ENCODE data around the gene KRTAP1-5. TPM values are rescaled to one million over a fixed set of nuclear protein-coding genes. Genes with fewer than 3 reads are reported as not detected.
"Not testable (repeated sequence)": the region's sequence is repeated elsewhere in the genome, so short reads cannot be mapped to it uniquely, and the experiment has no call there.

KRTAP1-5 gene
- total RNA-seq, 2 donors from 2014 or later, result not detected

- Mint-ChIP-seq H3K27ac (no peak overlapping the region), H3K36me3 (ENCODE audit: low read depth) (peaks cover 2% of the 10 kb centered on the region), H3K27me3 (peaks cover 41% of the 10 kb centered on the region), H3K4me1 (no peaks in the 10 kb centered on the region), H3K4me3 (no peak overlapping the region)
- H3K9me3 ChIP-seq (ENCODE audit: control insufficient read depth, low read length, poor library complexity, severe bottlenecking), result no peaks in the 10 kb centered on the region
- no peak for DNase-seq
- ATAC-seq, result no peak
These were observed 10.9 kb upstream of the KRTAP1-5 start for GRCh38 chr17:41037853-41038350.

GRCh38 chr17:41034346-41034935 is 7.4 kb upstream of the KRTAP1-5 start, which contains the start of gene KRTAP1-3:
KRTAP1-3 (minus strand) TSS chr17:41034874; CDS start chr17:41034821, 53 bp downstream.
- H3K4me3 Mint-ChIP-seq; H3K9me3 ChIP-seq (ENCODE audit: control insufficient read depth, low read length, poor library complexity, severe bottlenecking); H3K36me3 Mint-ChIP-seq (ENCODE audit: low read depth); H3K4me1 Mint-ChIP-seq; DNase-seq; ATAC-seq; H3K27ac Mint-ChIP-seq: not testable (repeated sequence)
- H3K27me3 Mint-ChIP-seq, result peaks cover 52% of the 10 kb centered on the region

GRCh38 chr17:41029633-41030245 is 2.7 kb upstream of the KRTAP1-5 start, which contains the start of gene KRTAP1-4:
KRTAP1-4 (minus strand) TSS chr17:41030195; CDS start chr17:41030078, 117 bp downstream.
- H3K9me3 ChIP-seq (ENCODE audit: control insufficient read depth, low read length, poor library complexity, severe bottlenecking), result no peaks in the 10 kb centered on the region
- H3K36me3 Mint-ChIP-seq (ENCODE audit: low read depth), result peaks cover 4% of the 10 kb centered on the region
- H3K27ac Mint-ChIP-seq, result no peak within 1 kb of the TSS
- H3K4me3 Mint-ChIP-seq, result no peak within 1 kb of the TSS
- DNase-seq, result no peak
- peaks cover 3% of the 10 kb centered on the region for H3K4me1 Mint-ChIP-seq
- ATAC-seq, result no peak
- peaks cover 67% of the 10 kb centered on the region for H3K27me3 Mint-ChIP-seq

- no peak overlapping the region for H3K27ac Mint-ChIP-seq
- H3K27me3 Mint-ChIP-seq, result peaks cover 62% of the 10 kb centered on the region
- H3K9me3 ChIP-seq (ENCODE audit: control insufficient read depth, low read length, poor library complexity, severe bottlenecking), result no peaks in the 10 kb centered on the region
- peaks cover 4% of the 10 kb centered on the region for H3K36me3 Mint-ChIP-seq (ENCODE audit: low read depth)
- no peak for DNase-seq
- H3K4me3 Mint-ChIP-seq, result no peak overlapping the region
- ATAC-seq, result no peak
- H3K4me1 Mint-ChIP-seq, result peaks cover 3% of the 10 kb centered on the region
These were observed 2.3 kb downstream of the KRTAP1-5 start for GRCh38 chr17:41024697-41025096.

- no peak for DNase-seq
- no peaks in the 10 kb centered on the region for H3K9me3 ChIP-seq (ENCODE audit: control insufficient read depth, low read length, poor library complexity, severe bottlenecking)
- no peak for ATAC-seq
- Mint-ChIP-seq H3K4me1 (peaks cover 2% of the 10 kb centered on the region), H3K36me3 (ENCODE audit: low read depth) (peaks cover 2% of the 10 kb centered on the region), H3K4me3 (no peak overlapping the region), H3K27me3 (peaks cover 50% of the 10 kb centered on the region), H3K27ac (no peak overlapping the region)
These were observed 6.7 kb downstream of the KRTAP1-5 start for GRCh38 chr17:41020336-41020735.

GRCh38 chr17:41019415-41019814 is 7.6 kb downstream of the KRTAP1-5 start:
- Mint-ChIP-seq H3K36me3 (ENCODE audit: low read depth) (no peaks in the 10 kb centered on the region), H3K27me3 (peaks cover 49% of the 10 kb centered on the region), H3K4me1 (no peaks in the 10 kb centered on the region), H3K4me3 (no peak overlapping the region), H3K27ac (no peak overlapping the region)
- DNase-seq (no peak), ATAC-seq (no peak)
- no peaks in the 10 kb centered on the region for H3K9me3 ChIP-seq (ENCODE audit: control insufficient read depth, low read length, poor library complexity, severe bottlenecking)

GRCh38 chr17:41018541-41018940 is 8.5 kb downstream of the KRTAP1-5 start:
- no peak overlapping the region for H3K4me3 Mint-ChIP-seq
- no peak overlapping the region for H3K27ac Mint-ChIP-seq

GRCh38 chr17:41016578-41017215 is 10.3 kb downstream of the KRTAP1-5 start:
- H3K9me3 ChIP-seq (ENCODE audit: control insufficient read depth, low read length, poor library complexity, severe bottlenecking), result no peaks in the 10 kb centered on the region
- ATAC-seq (no peak), DNase-seq (no peak)
- no peak overlapping the region for H3K27ac Mint-ChIP-seq
- H3K27me3 Mint-ChIP-seq, result peaks cover 28% of the 10 kb centered on the region
- H3K4me3 Mint-ChIP-seq, result no peak overlapping the region
- no peaks in the 10 kb centered on the region for H3K4me1 Mint-ChIP-seq
- no peaks in the 10 kb centered on the region for H3K36me3 Mint-ChIP-seq (ENCODE audit: low read depth)

More at GRCh38 chr17:41018541-41018940, 8.5 kb downstream of the KRTAP1-5 start:
- Mint-ChIP-seq H3K36me3 (ENCODE audit: low read depth) (no peaks in the 10 kb centered on the region), H3K4me1 (no peaks in the 10 kb centered on the region), H3K27me3 (peaks cover 43% of the 10 kb centered on the region)
- DNase-seq (no peak), ATAC-seq (no peak)
- no peaks in the 10 kb centered on the region for H3K9me3 ChIP-seq (ENCODE audit: control insufficient read depth, low read length, poor library complexity, severe bottlenecking)

- Mint-ChIP-seq H3K36me3 (ENCODE audit: low read depth) (no peaks in the 10 kb centered on the region), H3K4me3 (no peak overlapping the region), H3K27me3 (peaks cover 28% of the 10 kb centered on the region)
These were observed 11.6 kb downstream of the KRTAP1-5 start for GRCh38 chr17:41015454-41015853.

GRCh38 chr17:41013606-41014005 is 13.4 kb downstream of the KRTAP1-5 start:
- Mint-ChIP-seq H3K4me3 (no peak overlapping the region), H3K27ac (no peak overlapping the region), H3K4me1 (no peaks in the 10 kb centered on the region), H3K36me3 (ENCODE audit: low read depth) (no peaks in the 10 kb centered on the region), H3K27me3 (peaks cover 32% of the 10 kb centered on the region)
- no peaks in the 10 kb centered on the region for H3K9me3 ChIP-seq (ENCODE audit: control insufficient read depth, low read length, poor library complexity, severe bottlenecking)
- DNase-seq, result no peak
- no peak for ATAC-seq

More at GRCh38 chr17:41015454-41015853, 11.6 kb downstream of the KRTAP1-5 start:
- ATAC-seq, result no peak
- H3K9me3 ChIP-seq (ENCODE audit: control insufficient read depth, low read length, poor library complexity, severe bottlenecking), result no peaks in the 10 kb centered on the region
- DNase-seq, result no peak
- H3K4me1 Mint-ChIP-seq, result no peaks in the 10 kb centered on the region
- no peak overlapping the region for H3K27ac Mint-ChIP-seq

GRCh38 chr17:41013181-41013580 is 13.8 kb downstream of the KRTAP1-5 start:
- Mint-ChIP-seq H3K4me3 (no peak overlapping the region), H3K27ac (no peak overlapping the region), H3K36me3 (ENCODE audit: low read depth) (no peaks in the 10 kb centered on the region), H3K4me1 (no peaks in the 10 kb centered on the region), H3K27me3 (peaks cover 36% of the 10 kb centered on the region)
- DNase-seq (no peak), ATAC-seq (no peak)
- H3K9me3 ChIP-seq (ENCODE audit: control insufficient read depth, low read length, poor library complexity, severe bottlenecking), result no peaks in the 10 kb centered on the region

GRCh38 chr17:41012326-41013120 is 14.5 kb downstream of the KRTAP1-5 start:
- DNase-seq, result no peak
- H3K27ac Mint-ChIP-seq, result no peak overlapping the region
- ATAC-seq, result no peak
- no peaks in the 10 kb centered on the region for H3K36me3 Mint-ChIP-seq (ENCODE audit: low read depth)
- H3K9me3 ChIP-seq (ENCODE audit: control insufficient read depth, low read length, poor library complexity, severe bottlenecking), result no peaks in the 10 kb centered on the region
- H3K4me1 Mint-ChIP-seq, result no peaks in the 10 kb centered on the region
- H3K27me3 Mint-ChIP-seq, result peaks cover 32% of the 10 kb centered on the region
- H3K4me3 Mint-ChIP-seq, result no peak overlapping the region

- H3K9me3 ChIP-seq (ENCODE audit: control insufficient read depth, low read length, poor library complexity, severe bottlenecking), result no peaks in the 10 kb centered on the region
- no peak for ATAC-seq
- no peaks in the 10 kb centered on the region for H3K4me1 Mint-ChIP-seq
- H3K4me3 Mint-ChIP-seq, result no peak overlapping the region
- no peaks in the 10 kb centered on the region for H3K36me3 Mint-ChIP-seq (ENCODE audit: low read depth)
- no peak overlapping the region for H3K27ac Mint-ChIP-seq
- DNase-seq, result no peak
- H3K27me3 Mint-ChIP-seq, result peaks cover 17% of the 10 kb centered on the region
These were observed 16.6 kb downstream of the KRTAP1-5 start for GRCh38 chr17:41010441-41010840.

Data from T-helper 17 cell (primary cell).